ENCODE results near the gene SLC41A3. TPM values are rescaled to one million over a fixed set of nuclear protein-coding genes. Genes with fewer than 3 reads are reported as not detected.

Gene SLC41A3
- total RNA-seq, 1 donor from 2014 or later: 18.0 TPM

DNA sequence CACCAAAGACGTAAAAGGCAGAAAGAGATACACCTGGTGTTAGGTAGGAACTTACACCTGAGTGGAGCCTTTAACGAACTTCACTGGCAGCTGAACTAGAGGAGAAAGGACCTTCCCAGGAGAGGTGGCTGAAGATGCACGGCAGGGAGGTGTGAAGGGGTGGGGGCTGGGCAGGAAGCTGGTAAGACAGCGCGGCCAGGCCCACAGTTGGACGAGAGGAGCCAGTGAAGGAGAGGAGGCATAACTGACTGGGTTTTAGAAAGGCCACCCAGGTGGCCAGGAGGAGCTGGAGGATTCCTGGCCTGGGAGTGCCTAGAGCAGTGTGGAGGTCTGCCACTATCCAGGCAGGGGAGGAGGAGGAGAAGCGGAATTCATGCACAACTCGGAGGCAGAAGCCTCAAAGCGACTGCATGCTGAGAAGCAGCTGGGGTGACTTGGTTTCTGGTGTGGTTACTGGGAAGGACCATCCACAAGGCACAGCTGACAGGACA, 51.9 kb downstream of the SLC41A3 start:
- intact Hi-C loops (cut with micrococcal nuclease): no loop called here

DNA sequence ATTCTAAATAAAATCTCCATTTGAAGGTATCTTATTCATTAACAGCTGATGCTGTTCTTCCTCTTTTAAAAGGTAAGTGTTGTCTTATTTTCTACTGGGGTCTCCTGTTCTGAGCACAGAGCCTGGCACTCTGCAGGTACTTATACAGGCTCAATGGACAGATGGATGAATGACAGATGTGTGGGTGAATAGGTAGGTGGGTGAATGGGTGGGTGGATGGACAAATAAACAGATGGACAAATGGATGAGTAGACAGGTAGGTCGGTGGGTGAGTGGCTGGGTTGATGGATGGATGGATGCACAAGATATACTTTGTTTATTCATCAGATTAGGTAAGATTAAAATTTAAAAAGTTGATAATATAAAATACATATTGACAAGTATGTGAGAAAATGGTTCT, 53.5 kb downstream of the SLC41A3 start:
- intact Hi-C loops (cut with micrococcal nuclease): no loop called here

- intact Hi-C loops (cut with micrococcal nuclease): no loop called here
These were observed 54.7 kb downstream of the SLC41A3 start for GRCh38 chr3:126029241-126029640.

GRCh38 chr3:126028096-126028495, 55.8 kb downstream of the SLC41A3 start:
- intact Hi-C loops (cut with micrococcal nuclease): no loop called here

DNA sequence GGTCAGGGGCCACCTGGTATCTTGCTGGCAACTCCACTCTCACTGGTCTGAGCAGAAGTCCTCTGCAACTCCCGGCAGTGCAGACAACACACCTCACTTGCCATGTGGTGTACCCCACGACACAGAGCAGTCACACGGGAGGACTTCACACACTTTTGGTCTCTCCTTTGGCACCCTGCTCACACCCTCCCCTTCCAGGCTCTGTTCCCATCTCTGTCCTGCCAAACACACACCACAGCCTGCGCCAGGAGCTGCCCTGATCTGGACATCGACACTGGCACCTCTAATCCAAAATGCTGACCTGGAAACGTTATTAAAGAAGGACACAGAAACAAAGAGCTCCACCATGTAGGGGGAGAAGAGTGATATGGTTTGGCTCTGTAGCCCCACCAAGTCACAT, 57.2 kb downstream of the SLC41A3 start:
- intact Hi-C loops (cut with micrococcal nuclease): no loop called here

- intact Hi-C loops (cut with micrococcal nuclease): no loop called here
These were observed 57.6 kb downstream of the SLC41A3 start for GRCh38 chr3:126026277-126026751.

GRCh38 chr3:126025862-126026261, 58.1 kb downstream of the SLC41A3 start:
- intact Hi-C loops (cut with micrococcal nuclease): no loop called here

- intact Hi-C loops (cut with micrococcal nuclease): no loop called here
These were observed 58.7 kb downstream of the SLC41A3 start for GRCh38 chr3:126025116-126025729.

- intact Hi-C loops (cut with micrococcal nuclease): no loop called here
These were observed 59.7 kb downstream of the SLC41A3 start for GRCh38 chr3:126024049-126024854.

GRCh38 chr3:126023390-126023789, 60.5 kb downstream of the SLC41A3 start:
- intact Hi-C loops (cut with micrococcal nuclease): no loop called here

DNA sequence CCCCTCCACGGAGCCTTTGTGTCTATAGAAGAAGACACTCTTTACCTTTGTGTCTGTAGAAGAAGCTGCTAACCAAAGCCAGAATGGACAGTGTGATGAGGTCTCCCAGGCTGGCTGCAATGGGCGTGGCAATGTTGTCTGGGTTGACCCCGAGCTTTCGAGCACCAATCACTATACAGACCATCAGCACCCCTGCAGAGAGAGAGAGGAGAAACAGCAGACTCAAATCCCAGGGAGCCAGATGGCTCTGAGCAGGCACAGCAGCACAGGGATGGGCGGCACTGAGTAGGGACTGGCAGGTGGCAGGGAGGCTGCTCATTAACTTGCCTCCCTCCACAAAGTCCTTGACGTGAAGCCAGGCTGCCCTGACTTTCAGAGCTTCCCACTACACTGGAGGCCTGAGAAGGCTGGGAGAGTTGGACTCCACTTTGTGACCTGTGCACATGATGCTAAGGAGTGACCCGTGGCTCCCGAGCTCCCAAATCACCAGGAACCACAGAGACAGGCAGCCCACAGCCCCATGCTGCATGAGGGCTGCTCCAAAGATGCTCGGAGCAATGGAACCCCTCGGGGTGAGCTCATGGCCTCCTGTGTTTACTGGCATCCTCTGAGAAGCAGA, 61.1 kb downstream of the SLC41A3 start:
- intact Hi-C loops (cut with micrococcal nuclease): no loop called here

- intact Hi-C loops (cut with micrococcal nuclease): no loop called here
These were observed 62.2 kb downstream of the SLC41A3 start for GRCh38 chr3:126021702-126022101.

GRCh38 chr3:126021224-126021623, 62.7 kb downstream of the SLC41A3 start:
- intact Hi-C loops (cut with micrococcal nuclease): no loop called here

DNA sequence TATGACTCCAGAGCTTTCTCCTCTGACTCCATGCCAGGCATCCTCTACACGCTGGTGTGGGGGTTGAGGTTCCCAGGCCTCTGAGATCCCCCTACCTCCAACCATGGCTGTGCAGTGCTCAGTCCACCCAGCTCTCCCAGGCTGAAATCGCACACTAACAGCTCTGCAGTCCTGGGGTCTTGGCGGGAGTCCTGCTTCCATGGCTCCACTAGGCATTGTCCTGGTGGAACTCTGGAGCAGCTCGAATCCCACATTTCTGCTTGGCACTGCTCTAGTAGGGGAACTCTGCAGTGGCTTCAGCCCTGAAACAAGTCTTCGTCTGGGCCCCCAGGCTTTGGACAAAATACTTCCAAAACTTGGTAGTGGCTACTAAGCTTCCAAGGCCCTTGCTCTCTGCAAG, 64.2 kb downstream of the SLC41A3 start:
- intact Hi-C loops (cut with micrococcal nuclease): no loop called here

GRCh38 chr3:126018995-126019394, 64.9 kb downstream of the SLC41A3 start:
- intact Hi-C loops (cut with micrococcal nuclease): no loop called here

GRCh38 chr3:126018545-126018944, 65.4 kb downstream of the SLC41A3 start:
- intact Hi-C loops (cut with micrococcal nuclease): no loop called here

DNA sequence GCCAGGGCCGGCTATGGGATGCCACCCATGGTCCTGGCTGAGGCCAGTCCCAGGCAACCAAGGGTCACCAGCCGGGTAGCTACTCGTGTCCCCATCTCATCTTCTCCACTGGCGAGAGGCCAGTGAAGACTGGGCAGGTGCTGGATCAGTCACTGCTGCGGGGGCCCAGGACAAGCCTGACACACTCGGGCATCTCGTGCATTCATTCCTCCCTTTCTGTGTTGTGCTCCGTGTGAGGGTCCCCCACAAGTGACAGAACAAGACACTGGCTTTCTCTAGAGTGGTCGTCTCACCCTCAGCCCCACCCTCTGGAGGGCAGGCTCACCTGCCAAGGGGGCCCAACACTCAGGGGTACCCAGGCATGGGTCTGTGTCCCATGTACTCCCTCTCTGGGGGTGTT, 66.6 kb downstream of the SLC41A3 start:
- intact Hi-C loops (cut with micrococcal nuclease): no loop called here

DNA sequence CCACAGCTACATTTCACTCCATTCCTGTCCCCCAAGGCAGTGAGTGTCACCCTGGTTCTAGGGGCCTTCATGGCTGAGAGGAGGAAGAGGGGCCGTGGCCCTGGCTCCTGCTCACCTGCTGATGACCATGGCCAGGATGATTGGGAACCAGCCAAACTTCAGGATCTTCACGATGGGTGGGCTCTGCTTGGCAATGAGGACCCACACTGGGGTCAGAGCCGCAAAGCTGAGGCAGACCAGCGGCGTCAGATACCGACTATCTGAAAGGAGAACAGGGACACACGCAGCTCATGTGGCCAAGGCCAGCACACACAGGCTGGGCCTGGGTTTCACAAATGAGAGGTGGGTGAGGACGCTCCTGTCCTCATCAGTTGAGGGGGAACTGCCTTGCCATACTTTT, 67.3 kb downstream of the SLC41A3 start:
- intact Hi-C loops (cut with micrococcal nuclease): no loop called here

DNA sequence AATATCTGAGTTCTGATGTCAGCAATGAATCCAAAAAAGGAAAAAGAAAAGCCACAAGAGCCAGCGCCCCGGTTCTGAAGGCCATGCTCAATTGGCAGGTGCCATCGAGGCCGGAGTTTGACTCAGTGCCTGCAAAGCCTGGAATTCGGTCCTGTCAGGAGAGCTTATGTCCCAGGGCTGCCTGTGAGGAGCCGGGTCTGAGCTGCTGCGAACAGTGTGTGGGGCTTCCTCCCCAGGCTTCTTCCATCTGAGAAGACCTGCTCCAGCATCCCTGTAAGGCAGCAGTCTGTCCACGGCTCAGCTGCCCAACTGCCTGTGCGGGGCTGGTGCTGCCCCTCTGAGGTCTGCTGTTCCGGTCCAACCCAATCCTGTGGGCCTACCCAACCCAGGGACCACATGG, 68.8 kb downstream of the SLC41A3 start:
- intact Hi-C loops (cut with micrococcal nuclease): no loop called here

DNA sequence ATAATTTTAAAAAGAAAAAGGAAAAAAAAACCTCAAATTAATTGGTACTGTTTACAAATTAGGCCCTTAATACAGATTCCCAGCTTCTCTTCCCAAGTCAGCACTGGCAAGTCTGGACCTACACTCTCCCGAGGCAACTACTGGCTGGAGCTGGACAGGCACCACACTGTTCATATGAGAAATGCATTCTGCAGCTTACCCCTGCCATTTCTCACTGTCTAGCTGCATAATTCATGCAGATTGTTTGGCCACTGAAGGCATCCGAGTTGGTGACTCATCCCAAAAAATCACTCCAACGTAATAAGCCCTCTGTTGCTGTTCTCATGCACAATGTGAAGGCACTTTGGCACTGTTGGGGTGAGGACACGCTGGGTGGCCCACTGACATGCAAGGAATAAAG, 69.7 kb downstream of the SLC41A3 start:
- intact Hi-C loops (cut with micrococcal nuclease): no loop called here

- intact Hi-C loops (cut with micrococcal nuclease): no loop called here
These were observed 70.2 kb downstream of the SLC41A3 start for GRCh38 chr3:126013751-126014156.

- intact Hi-C loops (cut with micrococcal nuclease): no loop called here
These were observed 74.7 kb downstream of the SLC41A3 start for GRCh38 chr3:126009181-126009580.

Measured in T-helper 1 cell treated with Interleukin-12 subunit alpha and Interleukin-12 subunit beta and Interleukin-4 antibody, amounts not matched to agents 30 ng/mL and 1 ng/mL, for 36 hours (primary cell).